ENCODE measurements around the gene AIRE. TPM values are rescaled to one million over a fixed set of nuclear protein-coding genes. Genes with fewer than 3 reads are reported as not detected.
"Not testable (repeated sequence)": the region's sequence is repeated elsewhere in the genome, so short reads cannot be mapped to it uniquely, and the experiment has no call there.

AIRE gene
- total RNA-seq, 6 experiments from 2014 or later = 0.05 to 0.12 TPM; not detected in 4

DNA sequence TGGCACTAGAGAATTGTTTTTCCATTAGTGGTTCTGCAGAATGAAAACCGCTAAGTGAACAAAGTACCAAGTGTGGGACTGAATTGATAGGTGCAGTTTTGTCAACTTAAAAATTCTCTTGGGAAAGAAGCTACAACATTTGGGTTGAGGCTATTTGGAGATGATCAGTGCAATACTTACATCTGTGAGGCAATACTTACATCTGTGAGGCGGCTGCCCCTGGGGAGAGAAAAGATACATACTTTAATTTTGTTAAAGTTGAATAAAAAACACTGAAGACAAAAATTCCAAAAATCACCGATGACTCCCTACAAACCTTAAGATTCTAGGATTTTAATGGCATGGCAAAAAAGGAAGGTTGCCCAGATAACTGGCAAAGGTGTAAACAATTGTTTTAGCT, 51.8 kb downstream of the AIRE start:
- H3K4me1 Mint-ChIP-seq (ENCODE audit: low read depth) = peaks cover 26% of the 10 kb centered on the region
- no peak for TF ChIP-seq CTCF (IDR thresholded peaks at IDR 0.05)
- no peaks in the 10 kb centered on the region for H3K27me3 Mint-ChIP-seq (ENCODE audit: insufficient read depth)
- no peak for DNase-seq
- no peaks in the 10 kb centered on the region for H3K36me3 Mint-ChIP-seq (ENCODE audit: low read depth)
- peak overlapping the region; percentile 73 for H3K27ac Mint-ChIP-seq
- H3K4me3 Mint-ChIP-seq = no peak overlapping the region; the same call in 1 of the 2 replicates
- no peaks in the 10 kb centered on the region for H3K9me3 Mint-ChIP-seq

- H3K27me3 Mint-ChIP-seq (ENCODE audit: insufficient read depth) = 0 out of 2 replicates have a peak, but pooled peaks cover 1% of the 10 kb centered on the region
Measured at GRCh38 chr21:44337941-44338895, 52.5 kb downstream of the AIRE start.

DNA sequence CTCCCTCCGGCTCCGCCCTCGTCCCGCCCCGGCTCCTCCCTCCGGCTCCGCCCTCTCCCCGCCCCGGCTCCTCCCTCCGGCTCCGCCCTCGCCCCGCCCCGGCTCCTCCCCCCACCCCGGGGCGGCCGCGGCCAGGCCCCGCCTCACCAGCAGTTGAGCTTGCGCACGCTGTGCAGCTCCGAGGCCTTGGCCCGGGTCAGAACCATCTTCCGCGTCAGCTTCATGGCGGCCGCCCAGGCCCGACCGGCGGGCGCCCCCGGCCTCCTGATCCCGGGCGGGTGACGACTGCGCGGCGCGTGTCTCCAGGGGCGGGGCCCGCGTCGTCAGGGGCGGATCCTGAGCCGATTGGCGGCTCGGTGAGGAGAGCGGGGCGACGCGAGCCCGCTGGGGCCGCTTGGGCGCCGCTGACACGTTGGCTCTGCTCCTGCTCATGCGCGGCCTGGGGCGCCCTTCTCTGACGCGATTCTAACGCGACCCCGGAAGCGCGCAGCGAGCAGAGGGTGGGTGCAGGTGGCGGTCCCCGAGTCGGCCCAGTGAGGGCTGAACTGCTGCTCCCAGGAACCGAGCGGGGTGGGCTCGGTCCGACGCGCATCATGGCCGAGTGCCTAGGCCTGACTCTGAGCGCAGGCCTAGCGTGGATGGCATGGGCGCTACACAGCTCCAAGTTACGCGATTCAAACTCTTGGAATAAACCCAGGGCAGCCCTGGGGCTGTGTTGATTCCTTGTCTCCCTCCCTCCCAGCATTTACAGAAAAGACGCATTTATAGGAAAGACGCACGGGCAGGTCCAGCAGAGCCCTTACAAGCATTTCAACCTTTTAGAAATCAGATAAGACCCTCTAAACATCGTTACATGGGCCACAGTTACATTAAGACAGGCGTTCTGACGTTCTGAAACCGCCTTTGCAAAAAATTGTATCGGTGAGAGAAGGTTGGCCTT, 53.6 kb downstream of the AIRE start, which contains the start of gene CFAP410:
Gene CFAP410 (minus strand): TSS at position 420 of the 940 bp plus-strand sequence. CDS start 196 bp downstream, at position 224.
- peak within 1 kb of the TSS; percentile 94 for H3K4me3 Mint-ChIP-seq
- H3K27ac Mint-ChIP-seq = peak within 1 kb of the TSS; percentile 97
- H3K36me3 Mint-ChIP-seq (ENCODE audit: low read depth) = no peaks in the 10 kb centered on the region
- no peaks in the 10 kb centered on the region for H3K9me3 Mint-ChIP-seq
- TF ChIP-seq CTCF (IDR thresholded peaks at IDR 0.05) = no peak
- peak; percentile 92 for DNase-seq
- H3K27me3 Mint-ChIP-seq (ENCODE audit: insufficient read depth) = 0 out of 2 replicates have a peak, but pooled peaks cover 1% of the 10 kb centered on the region
- H3K4me1 Mint-ChIP-seq (ENCODE audit: low read depth) = peaks cover 26% of the 10 kb centered on the region

More at GRCh38 chr21:44337941-44338895, 52.5 kb downstream of the AIRE start:
- no peaks in the 10 kb centered on the region for H3K9me3 Mint-ChIP-seq
- DNase-seq = peak; percentile 44
- peaks cover 26% of the 10 kb centered on the region for H3K4me1 Mint-ChIP-seq (ENCODE audit: low read depth)
- H3K4me3 Mint-ChIP-seq = peak overlapping the region; percentile 85
- TF ChIP-seq CTCF (IDR thresholded peaks at IDR 0.05) = peak; percentile 58
- H3K36me3 Mint-ChIP-seq (ENCODE audit: low read depth) = no peaks in the 10 kb centered on the region
- peak overlapping the region; percentile 73; the same call in 1 of the 2 replicates for H3K27ac Mint-ChIP-seq

DNA sequence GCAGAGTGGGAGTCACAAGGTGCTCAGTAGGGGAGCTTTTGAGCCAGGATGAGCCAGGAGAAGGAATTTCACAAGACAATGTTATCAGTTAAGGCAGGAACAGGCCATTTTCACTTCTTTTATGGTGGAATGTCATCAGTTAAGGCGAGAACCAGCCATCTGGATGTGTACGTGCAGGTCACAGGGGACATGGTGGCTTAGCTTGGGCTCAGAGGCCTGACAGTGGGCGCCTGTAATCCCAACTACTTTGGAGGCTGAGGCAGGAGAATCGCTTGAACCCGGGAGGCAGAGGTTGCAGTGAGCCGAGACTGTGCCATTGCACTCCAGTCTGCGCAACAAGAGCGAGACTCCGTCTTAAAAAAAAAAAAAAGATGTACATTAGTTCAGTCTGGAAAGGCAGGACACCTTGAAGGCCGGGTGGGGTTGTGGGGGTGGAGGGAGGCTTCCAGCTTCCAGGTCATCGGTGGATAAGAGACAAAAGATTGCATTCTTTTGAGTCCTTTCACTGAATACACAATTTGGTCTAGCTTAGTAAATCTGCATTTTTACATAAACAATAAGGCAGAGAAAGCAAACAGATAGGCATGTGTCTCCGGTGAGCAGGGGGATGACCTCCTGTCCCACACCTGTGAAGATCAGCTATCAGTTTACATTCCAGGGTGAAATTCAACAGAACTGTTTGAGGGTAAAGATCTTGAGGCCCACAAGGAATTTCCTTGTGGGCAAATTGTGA, 56.2 kb downstream of the AIRE start:
- H3K36me3 Mint-ChIP-seq (ENCODE audit: low read depth); H3K9me3 Mint-ChIP-seq; H3K27ac Mint-ChIP-seq; H3K4me3 Mint-ChIP-seq; DNase-seq: not testable (repeated sequence)
- H3K27me3 Mint-ChIP-seq (ENCODE audit: insufficient read depth) = peaks cover 10% of the 10 kb centered on the region
- peaks cover 26% of the 10 kb centered on the region for H3K4me1 Mint-ChIP-seq (ENCODE audit: low read depth)

- H3K4me3 Mint-ChIP-seq; H3K36me3 Mint-ChIP-seq (ENCODE audit: low read depth); H3K9me3 Mint-ChIP-seq; DNase-seq; H3K27ac Mint-ChIP-seq: not testable (repeated sequence)
- peaks cover 10% of the 10 kb centered on the region for H3K27me3 Mint-ChIP-seq (ENCODE audit: insufficient read depth)
- peaks cover 19% of the 10 kb centered on the region for H3K4me1 Mint-ChIP-seq (ENCODE audit: low read depth)
Measured at GRCh38 chr21:44342981-44343380, 57.3 kb downstream of the AIRE start.

All from HFFc6 (cell line).